DMS79 (cell line): ENCODE data around the gene PLPPR1.

ENCODE experiments used
- DNase-seq: peaks from one replicate; lab custom pipeline; 2025; lab: John Stamatoyannopoulos, UW

The PLPPR1 gene

DNA sequence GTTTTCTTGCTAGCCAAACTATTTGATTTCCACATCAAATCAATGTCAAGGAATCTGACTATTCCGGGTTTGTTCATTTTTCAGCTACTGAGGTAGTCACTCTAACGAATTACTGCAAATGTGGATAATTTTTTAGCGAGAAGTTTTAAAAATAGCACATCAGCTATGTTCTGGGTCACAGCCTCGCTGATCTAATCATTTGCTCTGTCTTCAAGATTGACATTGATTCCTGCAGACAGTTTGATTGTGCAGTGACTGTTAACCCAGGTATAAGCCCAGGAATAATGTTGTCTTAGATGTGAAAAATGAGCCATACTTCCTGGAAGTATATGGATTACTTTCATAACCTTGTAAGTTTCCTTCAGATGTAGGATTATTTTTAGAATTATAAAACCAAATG, 181.1 kb downstream of the PLPPR1 start:
- DNase-seq = no peak

DNA sequence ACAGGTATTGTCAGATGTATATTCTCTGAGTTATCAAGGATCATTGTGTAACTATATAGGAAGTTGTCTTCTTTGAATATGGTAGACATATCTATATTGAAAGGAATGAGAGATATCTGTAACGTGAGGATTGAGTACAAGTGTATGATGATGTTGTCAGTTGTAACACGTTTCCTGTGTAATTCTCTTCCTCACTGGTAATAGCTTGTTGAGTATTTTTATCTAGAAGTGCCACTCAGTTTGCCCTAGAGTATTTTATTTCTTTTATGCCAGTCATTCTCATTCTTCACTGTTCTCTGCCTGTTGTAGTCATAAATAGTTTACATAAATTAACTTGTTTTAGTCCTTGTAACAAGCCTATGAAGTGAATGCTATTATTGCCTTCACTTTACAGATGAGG, 184.1 kb downstream of the PLPPR1 start:
- DNase-seq = no peak

DNA sequence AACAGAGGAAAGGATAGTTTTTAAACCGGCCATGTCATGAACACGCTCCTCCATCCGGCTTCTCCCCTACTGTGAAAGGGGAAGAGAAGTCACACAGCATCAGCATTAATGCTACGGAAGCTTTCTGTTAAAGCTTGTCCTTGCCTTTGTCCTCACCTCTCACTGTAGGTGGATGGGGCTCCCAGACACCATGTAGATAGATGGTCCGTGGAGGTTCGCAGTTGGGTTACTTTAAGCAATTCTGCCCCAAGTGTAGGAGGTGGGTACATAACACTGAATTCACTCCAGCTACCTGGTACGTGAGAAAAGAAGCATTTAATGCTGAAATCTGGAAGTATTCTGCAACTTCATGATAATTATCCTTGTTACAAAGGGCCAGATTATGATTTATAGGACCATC, 190.5 kb downstream of the PLPPR1 start:
- DNase-seq = no peak

DNA sequence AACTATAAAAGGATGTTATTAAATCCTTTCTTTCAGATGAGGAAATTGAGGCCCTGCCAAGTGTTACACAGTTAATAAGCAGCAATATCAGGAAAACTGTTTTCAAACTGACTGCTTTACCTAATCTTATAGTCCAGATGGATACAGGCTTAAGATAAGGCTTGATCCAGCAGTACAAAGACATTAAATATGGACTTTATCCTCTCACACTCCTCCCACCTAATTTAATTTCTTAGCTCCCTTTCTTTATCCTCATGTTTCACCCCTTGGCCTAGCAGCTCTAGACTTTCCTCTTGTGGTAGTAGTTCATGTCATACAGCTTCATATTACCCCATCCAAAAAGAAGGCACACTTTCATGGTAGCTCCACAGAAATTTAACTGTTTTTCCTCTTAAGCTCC, 191.8 kb downstream of the PLPPR1 start:
- DNase-seq = no peak

DNA sequence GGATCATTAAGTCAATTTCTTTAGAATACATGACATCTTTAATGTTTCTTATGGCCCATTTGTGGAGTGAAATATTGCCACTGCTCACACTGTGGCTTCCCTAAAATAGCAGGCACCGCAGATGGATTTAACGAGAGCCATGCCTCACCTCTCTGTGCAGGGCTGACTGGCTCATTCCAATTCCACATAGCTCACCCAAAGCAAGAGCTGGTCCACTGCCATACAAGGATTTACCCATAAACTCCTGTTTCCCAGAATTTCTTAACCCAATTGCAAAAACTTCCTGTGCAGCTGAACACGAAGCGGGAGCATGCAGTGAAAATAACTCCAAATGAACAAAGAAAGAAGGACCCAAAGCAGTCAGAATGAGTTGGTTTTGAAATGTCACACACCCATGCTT, 196.7 kb downstream of the PLPPR1 start:
- DNase-seq = no peak

DNA sequence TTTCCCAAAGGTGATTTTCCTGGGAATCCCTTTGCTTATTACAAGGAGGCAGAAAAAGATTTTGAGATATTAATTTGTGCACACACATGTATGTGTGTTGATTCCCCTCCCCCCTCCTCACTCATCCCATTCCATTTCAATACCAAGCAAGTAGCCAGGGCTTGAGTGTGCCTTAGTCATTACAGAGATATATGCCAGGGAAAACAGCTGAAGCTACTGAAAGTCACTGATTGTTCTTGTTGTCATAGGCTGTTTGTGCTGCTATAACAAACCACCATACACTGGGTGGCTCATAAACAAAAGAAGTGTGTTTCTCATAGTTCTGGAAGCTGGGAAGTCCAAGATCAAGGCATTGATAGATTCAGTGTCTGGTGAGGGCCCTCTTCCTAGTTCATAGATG, 197.6 kb downstream of the PLPPR1 start:
- DNase-seq = no peak

DNA sequence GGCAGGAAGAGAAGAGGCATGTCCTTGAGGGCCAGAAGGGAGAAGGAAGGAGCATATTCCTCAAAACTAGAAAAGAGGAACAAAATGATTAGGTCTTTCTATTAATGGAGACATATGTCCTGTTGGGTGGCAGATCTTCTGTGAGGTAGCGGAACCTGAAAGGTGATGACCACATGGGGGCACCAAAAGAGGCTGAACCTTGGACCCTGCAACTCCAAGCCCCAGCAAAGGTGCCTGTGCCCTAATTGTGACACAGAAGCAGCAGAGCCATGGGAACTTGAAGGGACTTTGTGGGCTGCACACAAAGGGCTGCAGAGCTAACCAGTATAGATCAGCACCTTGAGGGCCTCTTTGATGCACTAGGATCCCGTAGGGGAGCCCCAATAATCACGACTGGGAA, 198.3 kb downstream of the PLPPR1 start:
- no peak for DNase-seq

DNA sequence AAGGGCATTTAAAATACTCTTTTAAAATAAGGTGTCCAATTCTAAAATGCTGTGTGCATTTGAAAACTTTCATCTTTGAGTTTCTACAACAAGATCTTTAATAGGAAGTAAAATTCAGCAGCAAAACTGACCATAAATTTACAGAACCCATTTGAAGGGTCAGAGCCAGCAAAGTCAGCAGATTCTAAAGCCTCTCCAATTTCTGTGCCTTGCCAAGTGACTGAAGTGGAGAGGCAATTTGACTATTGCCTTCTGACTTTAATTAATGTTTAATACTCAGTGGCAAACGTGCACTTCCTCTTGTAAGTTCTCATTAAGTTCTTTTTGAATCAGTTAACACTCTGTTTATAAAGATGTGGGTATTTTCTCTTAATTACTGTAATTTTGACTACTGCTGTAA, 201.1 kb downstream of the PLPPR1 start:
- no peak for DNase-seq

DNA sequence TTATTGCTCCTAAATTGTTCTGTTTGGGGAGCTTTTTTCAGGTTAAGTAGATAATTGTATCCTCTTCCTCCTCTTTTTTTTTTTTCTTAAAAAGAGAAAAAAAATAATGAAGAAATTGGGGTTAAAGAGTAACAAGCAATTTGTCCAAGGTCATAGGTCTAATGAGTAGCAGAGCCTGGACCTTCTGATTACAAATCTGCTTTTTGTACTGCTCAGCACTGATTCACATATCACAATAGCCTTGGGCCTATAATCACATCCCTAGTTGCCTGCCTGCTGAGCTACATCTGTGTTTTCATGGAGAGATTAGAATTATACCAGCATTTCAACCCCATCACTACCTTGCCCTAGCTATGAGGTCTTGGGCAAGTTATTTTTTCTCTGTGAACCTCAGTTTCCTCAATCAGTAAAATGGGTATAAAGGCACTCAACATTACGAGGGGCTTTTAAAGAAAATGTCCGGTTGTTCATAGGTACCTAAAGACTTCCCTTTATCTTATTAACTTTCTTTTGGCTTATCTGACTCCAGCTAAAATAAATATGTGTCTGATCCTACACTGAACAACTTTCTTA, 204.0 kb downstream of the PLPPR1 start:
- DNase-seq = no peak

DNA sequence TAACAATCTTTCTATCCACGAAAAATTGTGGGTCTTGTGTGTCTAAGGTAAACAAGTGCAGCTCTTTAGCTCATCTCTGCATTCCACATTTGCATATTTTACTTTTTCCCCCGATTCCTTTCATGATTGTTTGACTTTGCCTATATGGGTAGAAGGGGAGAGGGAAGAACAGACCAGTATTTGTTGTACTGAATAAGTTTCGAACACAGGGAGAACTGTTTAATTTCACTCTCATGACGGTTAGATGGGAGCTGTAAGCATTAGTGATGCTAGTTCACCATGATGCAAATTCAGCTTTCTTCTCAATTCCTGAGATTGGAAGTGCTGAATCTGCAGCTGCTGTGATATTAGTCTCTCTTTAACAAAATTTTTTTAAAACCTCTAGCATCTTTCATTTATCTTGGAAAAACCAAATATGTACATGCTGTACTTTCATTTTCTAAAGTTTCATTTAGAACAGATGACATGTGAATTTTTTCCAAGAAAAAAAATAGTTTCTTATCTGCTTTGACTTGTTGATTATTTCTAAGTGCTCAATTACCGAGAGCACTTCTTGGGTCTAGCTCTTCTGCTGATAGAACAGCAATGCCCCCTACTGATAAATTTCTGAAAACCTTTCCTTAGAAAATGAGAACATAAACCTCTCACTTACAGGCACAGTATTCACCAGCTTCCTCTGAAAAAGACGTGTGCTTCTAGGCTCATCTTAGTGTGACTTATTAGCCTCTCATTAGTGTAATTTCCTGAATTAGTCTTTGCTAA, 206.8 kb downstream of the PLPPR1 start:
- DNase-seq = no peak

DNA sequence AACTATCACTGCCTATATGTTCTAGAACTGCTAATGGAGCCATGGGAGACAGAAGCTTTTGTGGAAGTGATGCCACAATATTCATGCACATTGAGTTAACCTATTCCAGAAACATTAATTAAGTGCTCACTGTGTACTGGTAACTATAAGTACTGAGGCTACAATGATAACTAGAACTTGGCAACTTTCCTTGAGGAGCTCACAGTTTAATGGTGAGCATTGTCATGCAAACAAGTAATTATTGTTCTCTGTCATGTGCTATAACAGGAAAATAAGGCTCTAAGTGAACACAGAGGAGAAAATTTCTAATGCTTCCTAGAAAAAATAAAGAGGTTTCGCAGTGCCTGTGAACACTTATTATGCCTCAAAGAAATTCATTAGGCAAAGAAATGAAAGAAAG, 214.1 kb downstream of the PLPPR1 start:
- DNase-seq = no peak

DNA sequence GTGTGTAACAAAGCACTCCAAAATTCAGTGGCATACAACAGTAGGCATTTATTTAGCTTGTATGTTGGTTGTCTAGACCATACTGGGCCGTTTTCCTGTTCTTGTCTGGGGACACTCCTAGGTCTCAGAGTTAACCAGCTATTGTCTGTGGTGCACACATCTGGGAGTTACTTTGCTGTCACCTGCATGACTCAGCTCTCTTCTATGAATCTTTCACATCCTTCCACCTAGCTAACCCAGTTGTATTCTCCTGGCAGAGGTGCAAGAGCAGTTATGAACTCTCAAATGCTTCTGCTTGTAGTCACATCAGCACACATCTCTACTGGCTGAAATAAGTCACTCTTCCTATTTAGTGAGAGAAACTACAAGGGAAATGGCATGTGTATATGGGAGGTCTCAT, 218.2 kb downstream of the PLPPR1 start:
- no peak for DNase-seq

DNA sequence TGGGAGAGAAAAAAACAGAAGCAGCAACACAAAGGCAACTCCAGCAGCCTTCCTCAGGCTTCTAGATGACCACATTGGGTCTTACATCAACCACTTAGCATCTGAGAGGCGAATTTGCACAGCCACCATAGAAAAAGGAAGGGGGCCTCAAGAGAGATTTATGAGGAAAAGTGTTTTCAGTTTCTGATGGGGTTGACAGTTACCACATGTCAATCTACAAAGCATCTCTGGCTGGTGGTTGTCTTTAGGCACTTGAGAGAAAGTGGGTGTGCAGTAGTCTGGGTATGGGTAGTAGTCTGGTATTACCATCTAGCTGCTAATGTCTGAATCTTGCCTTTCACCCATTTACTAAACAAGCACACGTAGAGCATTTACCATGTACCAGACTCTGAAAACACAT, 218.8 kb downstream of the PLPPR1 start:
- DNase-seq = no peak

DNA sequence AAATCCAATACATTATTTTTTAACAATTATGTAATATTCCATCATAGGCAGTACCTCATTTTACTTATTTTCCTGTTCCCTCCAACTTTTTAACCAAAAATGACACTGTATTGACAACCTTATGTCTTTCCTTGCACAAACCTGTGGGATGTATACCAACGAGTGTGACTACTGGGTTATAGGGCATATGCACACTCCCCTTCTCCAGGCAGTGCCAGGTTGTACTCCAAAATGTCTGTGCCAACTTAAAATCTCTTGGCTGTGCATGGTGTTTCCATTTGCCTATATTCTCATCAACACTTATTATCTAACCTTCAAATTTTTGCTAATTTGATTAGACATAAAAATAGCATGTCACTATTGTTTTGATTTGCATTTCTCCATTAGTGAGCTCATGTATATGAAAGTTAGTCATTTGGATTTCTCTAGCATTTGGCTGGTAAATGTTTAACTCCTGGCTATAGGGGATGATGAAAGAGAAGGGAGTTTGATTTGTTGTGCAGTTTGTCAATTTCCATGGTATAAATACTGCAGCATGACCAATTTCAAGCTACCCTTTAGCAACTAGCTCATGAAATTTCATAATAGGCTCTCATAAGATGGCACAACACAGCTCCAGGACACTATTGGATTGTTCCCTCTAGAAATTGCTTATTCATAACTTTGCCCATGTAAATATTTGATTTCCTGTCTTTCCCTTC, 226.4 kb downstream of the PLPPR1 start:
- DNase-seq = no peak

DNA sequence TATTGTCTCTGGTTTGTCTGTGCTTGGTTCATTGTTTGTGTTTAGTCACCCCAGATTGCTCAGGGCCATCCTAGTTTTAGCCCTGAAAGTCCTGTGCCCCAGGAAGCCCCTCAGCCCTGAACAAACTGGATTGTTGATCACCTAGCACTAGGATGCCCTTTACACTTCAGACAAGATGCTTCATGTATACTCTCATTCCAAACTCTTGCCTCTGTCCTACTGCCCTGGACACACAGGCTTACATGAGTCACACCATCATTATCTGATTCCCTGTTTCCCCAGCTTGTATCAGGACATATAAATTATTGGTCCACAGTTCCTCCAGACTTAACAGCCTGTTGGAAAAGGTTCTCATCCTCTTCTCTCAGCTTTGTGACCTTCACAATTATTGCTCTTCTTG, 236.2 kb downstream of the PLPPR1 start:
- no peak for DNase-seq

DNA sequence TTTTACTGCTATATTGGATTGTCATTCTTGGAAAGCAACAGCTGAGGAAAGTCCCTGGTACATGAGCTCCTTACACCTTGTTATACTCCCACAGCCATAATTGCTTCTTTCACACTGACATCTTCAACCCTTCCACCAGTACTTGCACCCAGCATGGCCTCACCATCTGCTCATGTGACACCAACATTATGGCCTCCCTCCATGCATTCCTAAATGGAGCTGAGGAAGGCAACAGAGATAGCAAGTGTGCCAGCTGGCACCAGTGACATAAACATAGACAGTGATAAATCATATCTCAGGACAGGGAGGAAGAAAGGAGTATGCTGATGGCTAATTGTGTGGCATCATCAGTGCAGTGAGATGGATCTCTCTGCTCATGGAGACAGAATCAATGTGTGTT, 236.7 kb downstream of the PLPPR1 start:
- no peak for DNase-seq

DNA sequence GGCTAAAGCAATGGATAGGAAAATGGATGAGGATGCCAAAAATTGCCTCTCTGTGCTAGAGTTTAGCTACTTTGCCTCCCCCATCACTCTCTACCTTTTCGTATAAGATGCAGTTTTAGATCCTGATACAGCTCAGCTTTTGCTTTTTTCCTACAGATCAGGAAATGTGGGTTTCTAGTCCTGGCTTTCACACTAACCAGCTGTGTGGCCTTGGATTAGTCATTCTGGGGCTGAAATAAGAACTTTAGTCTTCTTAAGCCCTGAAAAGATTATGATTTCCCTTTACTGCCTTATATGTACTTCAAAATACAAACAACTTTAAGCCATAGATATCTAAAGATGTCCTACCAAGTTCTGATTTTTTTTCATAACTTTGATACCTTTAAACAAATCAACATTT, 239.9 kb downstream of the PLPPR1 start:
- DNase-seq = no peak

DNA sequence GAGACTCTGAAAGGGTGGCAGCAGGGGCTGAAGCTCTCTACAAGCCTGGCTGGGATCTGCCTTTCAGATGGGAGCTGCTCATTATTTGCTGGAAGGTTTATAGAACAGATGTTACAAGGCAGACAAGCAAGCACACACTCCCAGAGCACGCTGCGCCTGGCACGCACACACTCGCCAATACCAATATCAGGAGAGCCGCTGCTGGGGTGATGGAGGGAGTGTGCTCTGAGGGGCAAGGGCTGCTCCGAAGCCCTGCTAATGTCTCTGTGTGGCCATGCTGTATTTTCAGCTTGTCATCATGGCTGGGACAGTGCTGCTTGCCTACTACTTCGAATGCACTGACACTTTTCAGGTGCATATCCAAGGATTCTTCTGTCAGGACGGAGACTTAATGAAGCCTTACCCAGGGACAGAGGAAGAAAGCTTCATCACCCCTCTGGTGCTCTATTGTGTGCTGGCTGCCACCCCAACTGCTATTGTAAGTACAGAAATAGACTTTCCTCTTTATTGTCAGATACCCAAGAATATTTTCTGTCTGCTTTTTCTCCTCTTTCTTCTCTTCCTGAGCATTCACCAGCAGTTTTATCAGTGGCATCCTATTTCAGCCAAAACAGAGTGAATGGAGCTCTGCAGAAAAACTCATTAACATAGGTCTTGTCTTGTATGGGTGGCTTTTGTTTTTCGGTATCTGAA, 241.2 kb downstream of the PLPPR1 start:
- DNase-seq = no peak

DNA sequence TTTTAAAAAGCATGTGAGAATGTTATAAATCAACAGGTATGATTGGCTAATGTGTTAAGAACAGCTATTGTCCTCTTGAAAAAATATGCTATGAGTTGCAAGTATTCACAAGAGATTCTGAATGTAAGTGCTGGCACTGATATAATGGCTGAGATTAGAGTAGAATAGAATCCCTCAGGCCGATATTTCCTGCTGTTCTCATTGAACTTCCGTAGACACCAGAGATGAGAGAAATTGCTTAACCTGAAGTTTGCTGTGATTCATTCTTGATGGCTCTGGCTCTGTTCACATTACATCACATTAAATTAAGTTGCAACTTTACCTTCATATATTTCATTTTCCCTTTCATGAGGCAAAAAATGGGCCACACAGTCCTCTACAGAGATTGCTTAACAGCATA, 241.8 kb downstream of the PLPPR1 start:
- no peak for DNase-seq

DNA sequence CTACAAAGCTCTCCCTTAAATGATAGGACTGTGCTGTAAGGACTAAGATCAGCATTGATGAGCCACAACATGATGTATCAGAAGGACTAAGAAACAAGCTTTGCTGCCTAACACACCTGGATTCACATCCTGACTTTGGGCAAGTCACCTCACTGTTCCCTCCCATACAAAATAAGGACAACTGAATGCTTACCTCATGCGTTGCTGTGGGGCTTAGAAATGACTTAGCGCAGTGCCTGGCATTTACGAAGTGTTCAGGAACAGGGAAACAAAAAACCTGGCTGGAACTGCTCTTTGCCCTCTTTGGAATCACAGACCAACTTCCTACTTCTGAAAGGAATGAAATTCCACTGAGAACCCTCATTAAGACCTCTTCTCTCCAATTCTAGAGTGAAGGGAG, 242.6 kb downstream of the PLPPR1 start:
- DNase-seq = no peak

DNA sequence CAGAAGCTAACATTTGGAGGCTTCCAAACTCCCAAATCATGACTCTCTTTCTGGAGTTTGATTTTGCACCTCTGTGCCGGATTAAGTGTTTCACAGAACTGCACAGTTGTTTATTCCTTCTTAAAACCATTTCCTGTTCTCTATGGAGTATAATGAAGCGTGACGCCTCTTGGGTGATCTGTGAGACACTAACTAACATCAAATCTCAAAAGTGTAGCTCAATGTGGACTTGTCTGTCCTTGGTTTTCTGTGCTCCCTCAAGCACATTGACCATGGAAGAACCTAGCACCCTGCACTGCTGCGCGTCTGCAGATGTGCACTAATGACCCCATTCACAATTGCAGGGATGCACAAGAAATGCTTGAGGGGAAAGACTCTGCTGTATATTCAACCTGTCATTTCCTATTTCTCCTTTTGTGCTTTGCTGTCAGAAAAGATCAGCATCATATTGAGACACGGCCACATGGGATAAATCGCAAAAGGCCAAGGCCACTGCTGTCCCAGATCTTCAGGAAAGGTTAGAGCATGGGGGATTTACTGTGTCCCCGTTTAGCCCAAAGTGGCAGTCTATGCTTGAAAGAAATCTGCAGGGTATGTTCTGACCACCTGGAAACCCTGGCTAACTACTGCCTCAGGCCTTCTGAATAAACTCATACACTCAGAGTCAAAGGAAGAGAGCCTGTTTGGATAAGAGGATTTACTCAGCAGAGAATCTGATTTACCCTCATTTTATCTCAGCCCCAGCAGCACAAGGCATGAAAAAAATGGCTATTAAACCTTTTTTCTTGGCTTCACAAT, 246.6 kb downstream of the PLPPR1 start:
- DNase-seq = no peak

DNA sequence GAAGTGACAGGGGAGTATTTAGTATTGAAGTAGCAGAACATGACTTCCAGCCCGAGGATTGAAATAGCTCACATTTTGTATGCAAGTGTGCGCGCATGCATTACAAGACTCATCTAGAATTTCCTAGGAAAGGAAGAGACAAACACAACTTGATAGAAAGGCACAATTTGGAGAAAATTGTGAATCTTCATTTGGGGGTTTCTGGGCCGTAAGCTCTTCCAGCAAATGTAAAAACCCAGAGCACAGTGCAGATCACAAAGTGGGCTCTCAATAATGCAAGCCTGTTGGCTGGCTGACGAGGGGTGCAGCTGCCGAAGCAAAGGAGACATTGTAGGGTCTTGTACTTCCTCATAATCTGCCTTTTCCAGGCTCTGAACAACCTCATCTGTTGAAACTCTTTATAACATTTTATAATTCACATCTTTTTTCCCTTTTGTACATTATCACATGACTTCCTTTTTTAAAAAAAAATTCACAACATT, 247.3 kb downstream of the PLPPR1 start:
- DNase-seq = no peak
